NCI-H460 (cell line): ENCODE measurements around the gene RNU5B-1. TPM values are rescaled to one million over a fixed set of nuclear protein-coding genes. Genes with fewer than 3 reads are reported as not detected.

Experiments
- DNase-seq: peaks from one replicate; pipeline ENCODE4 v3.0.0-alpha.2; 2016; ENCODE audit warnings: low read depth; ENCODE audit errors: extremely low read depth
- total RNA-seq: library from RNA; depleted of rRNA; stranded (reverse); fragments of >200 nt; shearing (Covaris generic); gene quantifications from 2 replicates; pipeline ENCODE4 v1.2.3, GENCODE V29; 2014

The RNU5B-1 gene
- total RNA-seq, 1 experiment from 2014 or later, result not detected

DNA sequence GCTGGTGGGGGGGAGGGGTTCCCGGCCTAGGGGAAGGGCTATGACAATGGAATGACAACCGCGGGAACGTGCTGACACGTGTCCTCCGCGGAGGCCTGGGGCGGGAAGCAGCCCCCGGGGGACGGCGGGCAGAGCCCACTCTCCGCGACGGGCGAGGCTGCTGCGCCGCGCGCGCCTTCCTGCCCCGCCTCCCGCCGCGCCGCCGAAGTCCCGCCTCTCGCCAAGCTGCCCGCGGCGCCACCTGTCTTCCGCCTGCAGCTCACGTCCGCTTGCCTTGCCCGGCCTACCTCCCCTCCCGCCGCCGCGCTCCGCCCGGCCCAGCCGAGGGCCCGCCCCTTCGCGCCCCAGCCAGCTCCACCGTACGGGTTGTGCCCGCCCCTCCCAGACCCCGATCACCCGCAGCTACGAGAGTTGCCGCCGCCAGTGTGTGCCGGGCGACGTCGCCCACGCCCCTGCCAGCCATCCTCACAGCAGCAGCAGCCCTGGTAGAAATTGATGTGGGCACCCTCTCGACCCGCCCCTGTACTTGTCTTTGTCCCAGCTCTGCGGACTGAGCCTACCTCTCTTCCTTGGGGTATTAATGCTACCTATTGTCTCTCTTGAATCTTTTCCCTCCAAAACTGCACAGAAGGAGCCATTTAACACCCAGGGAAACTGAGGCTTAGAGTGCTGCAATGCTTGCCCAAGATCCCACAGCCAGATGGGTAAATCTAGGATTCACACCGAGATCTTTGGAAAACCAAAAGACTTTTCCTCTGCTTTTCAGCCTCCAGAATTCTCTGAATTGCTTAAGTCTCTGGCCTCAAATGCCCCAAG lies 17.6 kb upstream of the RNU5B-1 start, which contains the start of gene PARP16:
TSS of gene PARP16 (minus strand) at position 180 of the 816 bp plus-strand sequence. CDS start 457 bp downstream, outside the sequence.
- DNase-seq, result peak; percentile 80

DNA sequence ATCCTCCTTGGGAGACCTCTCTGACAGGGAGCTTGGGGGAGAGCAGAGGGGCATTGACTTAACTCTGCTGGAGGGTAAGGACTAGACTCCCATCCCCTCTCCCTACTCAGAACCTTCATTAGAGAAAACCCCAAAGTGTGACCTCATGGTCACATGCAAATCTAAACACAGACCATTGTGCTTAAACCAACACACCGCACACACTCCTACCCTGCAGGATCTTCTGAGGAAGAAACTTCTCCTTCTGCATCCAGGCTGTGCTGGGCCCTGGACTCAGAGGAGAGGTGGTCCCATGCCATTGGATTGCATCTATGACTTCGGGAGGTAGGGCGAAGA lies 17.0 kb upstream of the RNU5B-1 start:
- no peak for DNase-seq

DNA sequence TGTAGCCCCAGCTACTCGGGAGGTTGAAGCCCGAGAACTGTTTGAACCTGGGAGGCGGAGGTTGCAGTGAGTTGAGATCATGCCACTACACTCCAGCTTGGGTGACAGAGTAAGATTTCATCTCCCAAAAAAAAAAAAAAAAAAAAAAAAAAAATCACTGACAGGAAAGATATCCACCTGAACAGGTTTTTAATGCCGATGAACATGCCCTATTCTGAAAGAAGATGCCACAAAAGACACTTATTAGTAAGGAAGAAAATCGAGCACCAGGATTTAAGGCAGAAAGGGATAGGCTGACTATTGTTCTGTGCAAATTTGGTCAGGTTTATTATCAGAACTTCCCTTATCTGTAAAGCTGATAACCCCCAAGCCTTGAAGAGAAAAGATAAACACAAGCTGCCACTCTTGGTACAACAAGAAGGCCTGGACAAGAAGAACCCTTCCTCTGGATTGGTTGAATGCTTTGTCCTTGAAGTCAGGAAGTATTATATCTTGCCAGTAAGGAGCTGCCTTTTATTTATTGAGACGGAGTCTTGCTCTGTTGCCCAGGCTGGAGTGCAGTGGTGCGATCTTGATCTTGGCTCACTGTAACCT lies 15.1 kb upstream of the RNU5B-1 start:
- no peak for DNase-seq

DNA sequence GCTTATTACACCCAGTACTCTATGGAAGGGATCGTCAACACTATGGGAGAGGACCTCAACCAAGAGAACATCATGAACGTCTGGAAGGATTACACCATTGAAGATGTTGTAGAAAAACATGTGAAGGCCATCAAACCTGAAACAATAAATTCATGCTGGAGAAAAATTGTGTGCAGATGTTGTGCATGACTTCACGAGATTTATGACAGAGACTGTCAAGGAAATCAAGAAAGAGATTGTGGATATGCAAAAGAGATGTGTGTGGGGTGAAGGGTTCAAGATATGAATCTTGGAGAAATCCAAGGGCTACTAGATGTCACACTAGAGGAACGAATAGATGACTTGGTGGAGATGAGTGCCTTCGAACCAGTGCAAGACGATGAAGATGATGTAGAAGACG lies 14.2 kb upstream of the RNU5B-1 start:
- DNase-seq, result no peak

DNA sequence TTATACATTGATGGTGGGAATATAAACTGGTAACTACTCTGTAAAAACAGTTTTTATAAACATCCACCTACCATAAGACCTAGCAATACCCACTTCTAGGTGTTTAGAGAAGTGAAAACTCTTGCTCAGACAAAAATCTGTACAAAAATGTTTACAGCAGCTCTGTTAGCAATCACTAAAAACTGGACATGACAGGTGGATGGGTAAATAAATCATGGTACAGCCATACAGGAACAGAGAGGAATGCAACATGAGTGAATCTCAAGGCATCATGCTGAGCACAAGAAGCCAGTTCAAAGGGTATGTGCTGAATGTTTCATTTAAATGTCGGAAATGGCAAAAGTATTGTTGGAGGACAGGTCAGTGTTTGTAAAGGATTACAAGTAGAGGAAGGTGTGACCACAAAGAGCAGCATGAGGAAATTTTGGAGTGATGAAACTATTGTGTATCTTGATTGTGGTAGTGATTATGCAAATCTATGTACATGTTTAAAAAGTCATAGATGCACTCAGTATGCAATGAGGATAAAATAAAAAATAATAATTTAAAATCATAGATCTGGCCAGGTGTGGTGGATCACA lies 11.4 kb upstream of the RNU5B-1 start:
- DNase-seq, result no peak

DNA sequence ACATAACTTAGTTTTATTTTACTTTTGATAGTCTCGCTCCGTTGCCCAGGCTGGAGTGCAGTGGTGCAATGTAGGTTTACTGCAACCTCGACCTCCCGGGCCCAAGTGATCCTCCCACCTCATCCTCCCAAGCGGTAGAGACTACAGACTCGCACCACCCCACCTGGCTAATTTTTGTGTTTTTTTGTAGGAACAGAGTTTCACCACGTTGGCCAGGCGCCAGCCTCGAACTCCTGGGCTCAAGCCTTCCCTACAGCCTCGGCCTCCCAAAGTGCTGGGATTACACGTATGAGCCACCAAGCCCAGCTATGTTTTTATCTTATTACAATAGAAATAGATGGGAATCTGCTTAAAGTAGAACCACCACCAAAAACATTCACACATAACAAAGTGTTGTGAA lies 5.7 kb upstream of the RNU5B-1 start:
- DNase-seq, result no peak

DNA sequence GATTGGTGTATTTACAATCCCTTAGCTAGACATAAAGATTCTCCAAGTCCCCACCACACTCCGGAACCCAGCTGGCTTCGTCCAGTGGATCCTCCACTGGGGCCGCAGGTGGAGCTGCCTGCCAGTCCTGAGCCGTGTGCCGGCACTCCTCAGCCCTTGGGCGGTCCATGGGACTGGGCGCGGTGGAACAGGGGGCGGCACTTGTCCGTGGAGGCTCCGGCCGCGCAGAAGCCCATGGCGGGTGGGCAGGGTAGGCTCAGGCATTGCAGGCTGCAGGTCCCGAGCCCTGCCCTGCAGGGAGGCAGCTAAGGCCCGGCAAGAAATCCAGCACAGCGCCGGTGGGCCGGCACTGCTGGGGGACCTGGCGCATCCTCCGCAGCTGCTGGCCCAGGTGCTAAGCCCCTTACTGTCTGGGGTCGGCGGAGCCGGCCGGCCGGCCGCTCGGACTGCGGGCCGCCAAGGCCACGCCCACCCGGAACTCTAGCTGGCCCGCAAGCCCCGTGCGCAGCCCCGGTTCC lies 3.5 kb upstream of the RNU5B-1 start:
- DNase-seq, result no peak

DNA sequence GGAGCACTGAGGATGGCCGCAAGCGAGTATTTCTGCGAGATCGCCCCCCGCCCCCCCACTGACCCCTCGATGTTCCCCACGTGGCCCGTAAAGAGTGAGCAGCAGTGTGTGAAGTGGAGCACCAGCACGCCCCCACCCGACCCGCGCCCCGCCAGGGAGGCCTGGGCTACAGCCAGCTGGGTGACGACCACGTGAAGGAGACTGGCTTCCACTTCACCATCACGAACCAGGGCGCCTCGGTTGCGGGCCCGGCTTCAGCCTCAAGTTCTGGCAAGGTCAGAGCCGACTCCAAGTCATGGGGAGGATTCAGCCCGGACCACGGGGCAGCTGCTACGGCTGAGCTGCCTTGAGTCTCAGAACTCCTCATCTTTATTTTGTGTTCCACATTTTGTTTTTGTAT lies 2.4 kb upstream of the RNU5B-1 start:
- no peak for DNase-seq

DNA sequence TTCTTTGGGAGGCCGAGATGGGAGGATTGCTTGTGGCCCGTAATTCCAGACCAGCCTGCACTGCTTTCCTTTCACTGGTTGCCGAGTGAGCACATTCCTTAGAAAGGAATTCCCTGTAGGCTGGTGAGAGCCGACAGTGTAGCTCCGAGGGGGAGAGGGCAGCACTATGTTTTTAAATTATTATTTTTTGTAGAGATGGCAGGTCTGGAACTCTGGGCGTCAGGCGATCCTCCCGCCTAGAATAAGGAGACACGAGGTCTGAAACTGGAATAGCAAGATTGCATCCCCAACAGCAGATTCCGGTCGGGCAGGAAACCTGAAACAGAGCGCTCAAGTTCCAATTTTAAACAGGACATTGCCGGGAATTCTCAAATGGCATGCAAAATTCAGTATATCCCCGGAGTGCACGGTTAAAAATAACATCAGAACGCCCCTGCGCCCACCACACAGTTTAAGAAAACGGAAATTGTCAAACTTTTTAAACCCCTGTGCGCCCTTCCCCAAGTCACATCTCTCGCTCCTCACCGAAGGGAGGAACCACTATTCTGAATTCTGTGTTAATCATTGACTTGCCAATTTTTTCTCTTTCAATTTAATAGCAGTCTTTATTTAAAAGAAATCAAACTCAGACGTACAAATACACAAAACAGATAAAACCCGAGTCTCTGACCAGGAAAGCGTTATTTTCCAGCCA lies 643 bp upstream of the RNU5B-1 start:
- peak; percentile 29 for DNase-seq

DNA sequence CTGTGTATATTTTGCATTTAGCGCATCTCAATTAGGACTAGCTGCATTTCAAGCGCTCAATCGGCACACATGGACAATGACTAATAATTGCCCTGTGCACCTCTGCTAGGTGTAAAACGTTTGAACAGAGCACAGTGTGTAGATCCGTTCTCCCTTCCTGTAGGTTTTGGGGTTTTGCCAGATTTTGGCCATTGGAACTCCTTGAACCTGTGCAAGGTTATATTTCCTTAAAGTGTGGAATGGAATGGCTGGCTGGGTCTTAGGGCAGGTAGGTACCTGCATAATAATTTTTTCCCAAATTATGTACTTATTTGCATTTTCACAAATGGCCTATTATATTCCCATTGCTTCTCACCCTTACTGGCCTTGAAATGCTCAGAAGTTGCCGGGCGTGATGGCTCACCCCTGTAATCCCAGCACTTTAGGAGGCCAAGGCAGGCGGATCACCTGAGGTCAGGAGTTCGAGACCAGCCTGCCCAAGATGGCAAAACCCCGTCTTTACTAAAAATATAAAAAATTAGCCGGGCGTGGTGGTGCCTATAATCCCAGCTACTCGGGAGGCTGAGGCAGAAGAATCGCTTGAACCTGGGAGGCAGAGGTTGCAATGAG lies 777 bp downstream of the RNU5B-1 start:
- DNase-seq, result no peak

DNA sequence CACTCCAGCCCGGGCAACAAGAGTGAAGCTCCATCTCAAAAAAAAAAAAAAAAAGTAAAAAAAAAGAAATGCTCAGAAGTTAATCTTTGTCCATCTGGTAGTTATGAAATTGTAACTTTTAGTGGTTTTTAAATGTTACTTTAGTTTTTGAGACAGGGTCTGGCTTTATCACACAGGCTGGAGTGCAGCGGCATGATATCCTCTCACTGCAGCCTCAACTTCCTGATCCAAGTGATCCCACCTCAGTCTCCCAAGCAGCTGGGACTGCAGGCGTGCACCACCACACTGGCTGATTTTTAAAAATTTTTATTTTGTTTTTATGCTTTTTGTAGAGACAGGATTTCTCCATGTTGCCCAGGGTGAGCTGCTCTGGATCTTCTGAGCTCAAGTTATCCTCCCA lies 1.3 kb downstream of the RNU5B-1 start:
- no peak for DNase-seq

DNA sequence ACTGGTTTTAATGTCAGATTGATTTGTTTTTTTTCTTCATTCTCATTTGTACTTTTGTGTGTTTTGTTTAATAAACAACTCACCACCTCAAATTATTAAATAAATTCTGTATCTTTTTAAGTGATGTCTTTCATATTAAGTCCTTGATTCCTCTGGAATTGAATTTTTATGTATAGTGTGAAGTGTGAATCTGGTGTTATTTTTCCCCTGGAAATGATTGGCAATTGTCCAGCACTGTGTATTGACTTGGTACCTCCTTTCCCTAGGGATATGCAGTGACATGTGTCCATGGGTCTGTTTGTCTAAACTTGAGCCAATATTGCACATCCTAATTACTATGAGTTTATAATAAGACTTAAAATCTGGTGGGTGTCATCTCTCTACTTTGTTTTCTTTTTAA lies 2.1 kb downstream of the RNU5B-1 start:
- DNase-seq, result no peak

DNA sequence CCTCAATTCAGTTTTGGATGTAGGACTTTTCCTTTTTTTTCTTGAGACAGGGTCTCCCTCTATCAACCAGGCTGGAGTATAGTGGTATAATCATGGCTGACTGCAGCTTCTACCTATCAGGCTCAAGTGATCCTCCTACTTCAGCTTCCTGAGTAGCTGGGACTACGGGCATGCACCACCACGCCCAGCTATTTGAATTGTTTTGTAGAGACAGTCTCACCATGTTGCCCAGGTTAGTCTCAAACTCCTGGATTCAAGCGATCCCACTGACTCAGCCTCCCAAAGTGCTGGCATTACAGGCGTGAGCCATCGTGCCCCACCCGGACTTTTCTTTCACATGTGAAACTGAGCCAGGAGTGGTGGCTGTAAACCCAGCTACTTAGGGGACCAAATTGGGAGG lies 3.5 kb downstream of the RNU5B-1 start:
- DNase-seq, result no peak

DNA sequence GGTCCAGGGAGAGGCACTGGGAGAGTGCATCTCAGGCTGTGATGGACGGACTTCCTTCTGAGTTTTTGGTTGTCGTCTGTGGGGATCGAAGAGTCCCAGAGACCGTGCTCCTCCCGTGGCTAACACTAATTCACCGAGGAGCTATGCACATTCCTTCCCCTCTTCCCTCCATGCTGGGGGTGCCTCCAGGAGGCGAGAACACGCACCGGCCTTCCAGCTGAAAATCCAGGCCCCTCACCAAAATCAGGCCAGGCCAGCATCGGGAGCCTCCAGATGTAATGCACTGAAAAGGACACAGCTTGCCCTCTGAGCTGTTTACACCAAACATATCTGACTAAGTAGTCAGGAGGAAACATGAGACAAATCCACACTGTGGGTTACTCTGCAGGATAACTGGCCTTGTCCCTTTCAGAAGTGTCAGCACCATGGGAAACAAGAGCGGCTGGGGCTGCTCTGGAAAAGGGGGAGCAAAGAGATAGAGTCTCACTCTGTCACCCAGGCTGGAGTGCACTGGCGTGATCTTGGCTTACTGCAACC lies 5.5 kb downstream of the RNU5B-1 start:
- no peak for DNase-seq

DNA sequence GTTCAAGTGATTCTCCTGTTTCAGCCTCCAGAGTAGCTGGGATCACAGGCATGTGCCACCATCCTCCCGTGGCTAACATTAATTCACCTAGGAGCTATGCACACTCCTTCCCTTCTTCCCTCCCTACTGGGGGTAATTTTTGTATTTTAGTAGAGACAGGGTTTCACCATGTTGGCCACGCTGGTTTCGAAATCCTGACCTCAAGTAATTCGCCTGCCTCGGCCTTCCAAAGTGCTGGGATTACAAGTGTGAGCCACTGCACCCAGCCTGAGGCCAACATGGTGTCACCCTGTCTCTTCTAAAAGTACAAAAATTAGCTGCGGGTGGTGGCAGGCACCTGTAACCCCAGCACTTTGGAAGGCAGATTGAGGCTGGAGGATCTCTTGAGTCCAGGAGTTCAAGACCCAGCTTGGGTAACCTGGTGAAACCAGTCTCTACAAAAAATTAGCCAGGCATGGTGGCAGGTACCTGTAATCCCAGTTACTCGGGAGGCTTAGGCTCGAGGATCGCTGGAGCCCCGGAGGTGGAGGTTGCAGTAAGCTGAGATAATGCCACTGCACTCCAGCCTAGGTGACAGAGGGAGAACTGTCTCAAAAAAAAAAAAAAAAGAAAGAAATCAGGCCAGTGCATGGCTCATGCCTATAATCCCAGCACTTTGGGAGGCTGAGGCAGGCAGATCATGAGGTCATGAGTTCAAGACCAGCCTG lies 6.1 kb downstream of the RNU5B-1 start:
- no peak for DNase-seq

DNA sequence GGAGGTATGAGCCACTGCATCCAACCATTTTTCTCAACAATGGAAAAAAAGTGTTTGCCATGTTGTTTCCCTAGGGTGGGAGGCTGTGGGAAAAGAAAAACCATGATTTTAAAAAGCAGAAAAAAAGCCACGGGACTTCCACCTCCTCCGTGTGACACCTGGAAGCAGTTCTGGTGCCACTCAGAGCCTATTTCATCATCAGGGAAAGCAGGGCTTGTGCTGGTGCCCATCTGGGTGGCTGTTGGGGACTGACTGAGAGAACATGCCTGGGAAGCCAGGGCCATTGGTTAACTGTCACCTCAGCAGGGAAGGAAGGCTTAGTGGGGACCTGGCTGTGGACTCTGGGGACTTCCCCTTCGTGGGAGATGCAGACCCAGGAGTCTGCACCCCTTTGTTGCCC lies 7.3 kb downstream of the RNU5B-1 start:
- no peak for DNase-seq

DNA sequence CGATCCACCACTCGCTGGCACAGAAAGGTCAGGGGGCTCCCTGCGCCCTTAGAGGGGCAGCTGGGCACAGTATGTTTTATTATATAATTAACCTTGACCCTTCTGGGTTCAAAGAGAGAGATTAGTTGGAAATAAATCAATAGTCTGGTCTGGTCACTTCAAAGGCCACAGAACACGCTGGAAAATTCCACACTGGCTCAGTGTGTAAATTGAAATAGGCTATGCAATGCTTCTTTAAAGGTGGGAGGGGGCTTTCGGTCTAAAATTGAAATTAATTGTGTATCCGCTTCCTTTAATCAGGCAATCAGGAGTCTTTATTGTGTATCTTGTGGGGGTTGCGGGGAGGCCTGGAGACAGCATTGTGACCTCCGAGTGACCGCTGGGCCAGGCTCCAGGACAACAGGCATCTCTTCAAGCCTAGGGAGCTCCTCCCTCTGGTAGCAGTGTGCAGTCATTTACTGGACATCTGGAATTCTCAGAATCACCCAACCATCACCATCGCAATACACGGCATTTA lies 8.0 kb downstream of the RNU5B-1 start:
- DNase-seq, result no peak

DNA sequence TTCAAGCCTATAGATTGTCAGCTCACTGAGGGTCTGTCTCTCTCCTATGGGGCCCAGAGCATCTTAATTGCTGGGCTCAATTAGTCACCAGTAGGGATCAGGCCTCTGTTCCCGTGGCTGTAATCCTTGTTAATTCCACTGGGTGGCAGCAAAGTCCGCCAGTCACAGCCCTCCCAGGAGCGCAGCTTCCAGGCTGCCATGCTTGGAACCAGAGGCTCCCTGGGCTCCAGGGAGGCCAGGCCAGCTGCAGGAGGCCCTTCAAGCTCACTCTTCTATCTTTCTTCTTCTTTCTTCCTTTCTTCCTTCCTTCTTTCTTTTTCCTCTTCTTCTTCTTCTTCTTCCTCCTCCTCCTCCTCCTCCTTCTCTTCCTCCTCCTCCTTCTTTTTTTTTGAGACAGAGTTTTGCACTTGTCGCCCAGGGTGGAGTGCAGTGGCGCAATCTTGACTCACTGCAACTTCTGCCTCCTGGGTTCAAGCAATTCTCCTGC lies 14.4 kb downstream of the RNU5B-1 start:
- DNase-seq, result peak; percentile 77

DNA sequence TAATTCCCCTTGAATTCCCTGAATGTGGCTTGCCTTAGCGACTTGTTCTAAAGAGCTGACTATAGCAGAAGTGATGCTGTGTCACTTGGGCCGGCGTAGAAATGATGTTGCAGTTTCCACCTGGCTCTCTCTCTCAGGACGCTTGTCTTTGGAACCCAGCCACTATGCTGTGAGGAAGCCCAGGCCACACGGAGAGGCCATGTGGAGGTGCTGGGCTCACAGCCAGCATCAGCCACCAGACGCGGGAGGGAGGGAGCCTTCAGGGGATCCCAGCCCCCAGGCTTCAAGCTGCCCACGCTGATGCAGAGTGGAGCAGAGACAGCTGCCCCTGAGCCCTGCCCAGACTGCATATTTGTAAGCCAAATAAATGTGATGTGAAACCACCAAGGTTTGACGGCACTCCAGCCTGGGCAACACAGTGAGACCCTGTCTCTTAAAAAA lies 18.6 kb downstream of the RNU5B-1 start:
- DNase-seq, result no peak
